Tibial artery (tissue), 4 donors: ENCODE measurements around the gene ERI3.

Experiments used
- DNase-seq, 2 donors: peaks; one replicate each; pipeline ENCODE4 v3.0.0-alpha.2; 2019
- H3K27ac ChIP-seq, 2 donors: fragments of 200-600 bp; sonication (generic) in 1 of 2; 1 replicate in 1 of 2; 2 replicates in 1 of 2; pipeline ENCODE4 v1.5.1; 2018 to 2019; ENCODE audit warnings: mild to moderate bottlenecking in 1 of 2
- H3K27me3 ChIP-seq, 2 donors: fragments of 200-600 bp; sonication (generic) in 1 of 2; one replicate each; pipeline versions ENCODE4 v1.5.1 to v1.6.0; 2016 to 2019
- H3K36me3 ChIP-seq, 3 donors: fragments of 200-600 bp; sonication (generic) in 2 of 3; one replicate each; pipeline ENCODE4 v1.5.1; 2016 to 2019; ENCODE audit warnings: mild to moderate bottlenecking in 2 of 3
- H3K4me1 ChIP-seq, 4 donors: fragments of 200-600 bp; sonication (generic) in 2 of 4; 1 replicate in 3 of 4; 2 replicates in 1 of 4; pipeline ENCODE4 v1.5.1; 2016 to 2019
- H3K4me3 ChIP-seq, 2 donors: fragments of 200-600 bp; sonication (generic) in 1 of 2; 1 replicate in 1 of 2; 2 replicates in 1 of 2; pipeline ENCODE4 v1.5.1; 2018 to 2019; ENCODE audit warnings: mild to moderate bottlenecking in 2 of 2
- H3K9me3 ChIP-seq, 3 donors: fragments of 200-600 bp; sonication (generic) in 1 of 3; one replicate each; pipeline ENCODE4 v1.5.1; 2016 to 2019
- CTCF ChIP-seq, 2 experiments: fragments of 200-600 bp in 1 of 2; fragments of 450-650 bp in 1 of 2; IDR thresholded peaks; one replicate each; pipeline ENCODE4 v1.5.1; 2017 to 2019; ENCODE audit warnings: antibody characterized with exemption in 2 of 2, mild to moderate bottlenecking in 1 of 2, moderate library complexity in 1 of 2
- intact Hi-C: fragments of 100-400 bp; cut with DNase I; formaldehyde crosslinking; loops from one replicate; pipeline ENCODE4 v1.15.0; 2023; ENCODE audit warnings: low total_unique reads

The ERI3 gene

GRCh38 chr1:44290250-44291094 is 64.6 kb downstream of the ERI3 start:
- intact Hi-C loops = no loop called here
- no peak for DNase-seq
- Histone ChIP-seq H3K4me3 (no peak overlapping the region), H3K9me3 (no peaks in the 10 kb centered on the region), H3K36me3 (peaks cover 12 to 81% (median 44%) of the 10 kb centered on the region in 3 donors), H3K27ac (no peak overlapping the region), H3K27me3 (no peaks in the 10 kb centered on the region), H3K4me1 (peaks cover 0 to 11% (median 0%) of the 10 kb centered on the region in 4 donors)
- no peak for TF ChIP-seq CTCF (IDR thresholded peaks at IDR 0.05)

GRCh38 chr1:44289530-44289929 is 65.5 kb downstream of the ERI3 start:
- Histone ChIP-seq H3K27me3 (no peaks in the 10 kb centered on the region), H3K4me1 (peaks cover 0 to 11% (median 0%) of the 10 kb centered on the region in 4 donors), H3K9me3 (no peaks in the 10 kb centered on the region), H3K4me3 (no peak overlapping the region), H3K27ac (no peak overlapping the region), H3K36me3 (peaks cover 21 to 77% (median 41%) of the 10 kb centered on the region in 3 donors)
- TF ChIP-seq CTCF (IDR thresholded peaks at IDR 0.05) = no peak
- no peak for DNase-seq
- intact Hi-C loops = no loop called here

- DNase-seq = no peak
- Histone ChIP-seq H3K4me3 (no peak overlapping the region), H3K27me3 (no peaks in the 10 kb centered on the region), H3K4me1 (peaks cover 0 to 5% (median 0%) of the 10 kb centered on the region in 4 donors), H3K9me3 (no peaks in the 10 kb centered on the region), H3K36me3 (peaks cover 26 to 83% (median 43%) of the 10 kb centered on the region in 3 donors), H3K27ac (no peak overlapping the region)
- TF ChIP-seq CTCF (IDR thresholded peaks at IDR 0.05) = no peak
- intact Hi-C loops = no loop called here
Measured at GRCh38 chr1:44288883-44289282, 66.2 kb downstream of the ERI3 start.

- Histone ChIP-seq H3K4me1 (no peaks in the 10 kb centered on the region), H3K9me3 (no peaks in the 10 kb centered on the region), H3K27me3 (no peaks in the 10 kb centered on the region), H3K27ac (no peak overlapping the region), H3K36me3 (peaks cover 38 to 57% (median 40%) of the 10 kb centered on the region in 3 donors), H3K4me3 (no peak overlapping the region)
- intact Hi-C loops = no loop called here
- no peak for DNase-seq
- no peak for TF ChIP-seq CTCF (IDR thresholded peaks at IDR 0.05)
Measured at GRCh38 chr1:44284184-44284583, 70.9 kb downstream of the ERI3 start.

GRCh38 chr1:44283524-44284173 is 71.4 kb downstream of the ERI3 start:
- H3K36me3 ChIP-seq = peaks cover 38 to 54% (median 40%) of the 10 kb centered on the region in 3 donors
- DNase-seq = no peak
- no peaks in the 10 kb centered on the region for H3K27me3 ChIP-seq
- no peak overlapping the region for H3K27ac ChIP-seq
- no peak overlapping the region for H3K4me3 ChIP-seq
- H3K9me3 ChIP-seq = no peaks in the 10 kb centered on the region
- intact Hi-C loops = no loop called here
- TF ChIP-seq CTCF (IDR thresholded peaks at IDR 0.05) = no peak
- no peaks in the 10 kb centered on the region for H3K4me1 ChIP-seq
